ENCODE data around the gene ARHGEF28. TPM values are rescaled to one million over a fixed set of nuclear protein-coding genes. Genes with fewer than 3 reads are reported as not detected.

ARHGEF28 gene
- polyA plus RNA-seq, 1 donor from 2014 or later, result not detected

GRCh38 chr5:73692981-73693380, 67.0 kb downstream of the ARHGEF28 start:
- Histone ChIP-seq H3K36me3 (ENCODE audit: insufficient read depth, low read length) (no peaks in the 10 kb centered on the region), H3K4me2 (ENCODE audit: low read length) (no peak overlapping the region), H2AFZ (ENCODE audit: low read depth, low read length) (no peak overlapping the region), H3F3A (ENCODE audit: insufficient read depth, low read length, poor library complexity, severe bottlenecking) (no peaks in the 10 kb centered on the region), H4K20me1 (ENCODE audit: insufficient read depth) (no peaks in the 10 kb centered on the region), H3K9ac (ENCODE audit: low read length) (no peak overlapping the region), H3K9me3 (ENCODE audit: low read length) (no peaks in the 10 kb centered on the region), H3K9me2 (ENCODE audit: insufficient read depth, low read length) (no peaks in the 10 kb centered on the region), H3K27ac (ENCODE audit: low read length) (no peak overlapping the region), H3K4me3 (ENCODE audit: low read length) (no peak overlapping the region), H3K27me3 (ENCODE audit: insufficient read depth, low read depth, low read length) (no peaks in the 10 kb centered on the region), H3K79me2 (replicated peaks; ENCODE audit: insufficient read depth, low read length) (no peaks in the 10 kb centered on the region)
- no peak for TF ChIP-seq POLR2AphosphoS5 (IDR thresholded peaks at IDR 0.05)

- Histone ChIP-seq H3K4me2 (ENCODE audit: low read length) (no peak overlapping the region), H3K27me3 (ENCODE audit: insufficient read depth, low read depth, low read length) (no peaks in the 10 kb centered on the region), H3K4me3 (ENCODE audit: low read length) (no peak overlapping the region), H3K9ac (ENCODE audit: low read length) (no peak overlapping the region), H3K27ac (ENCODE audit: low read length) (no peak overlapping the region), H3K9me3 (ENCODE audit: low read length) (no peaks in the 10 kb centered on the region), H4K20me1 (ENCODE audit: insufficient read depth) (no peaks in the 10 kb centered on the region), H3F3A (ENCODE audit: insufficient read depth, low read length, poor library complexity, severe bottlenecking) (no peaks in the 10 kb centered on the region), H2AFZ (ENCODE audit: low read depth, low read length) (no peak overlapping the region), H3K79me2 (replicated peaks; ENCODE audit: insufficient read depth, low read length) (no peaks in the 10 kb centered on the region), H3K36me3 (ENCODE audit: insufficient read depth, low read length) (no peaks in the 10 kb centered on the region), H3K9me2 (ENCODE audit: insufficient read depth, low read length) (no peaks in the 10 kb centered on the region)
- TF ChIP-seq MXI1 (conservative IDR thresholded peaks at IDR 0.05; ENCODE audit: poor library complexity, severe bottlenecking) (no peak), EZH2 (IDR thresholded peaks at IDR 0.05; ENCODE audit: borderline replicate concordance, insufficient read depth, low read length, poor library complexity, severe bottlenecking) (no peak), SMC3 (conservative IDR thresholded peaks at IDR 0.05; ENCODE audit: poor library complexity) (peak; percentile 20), CTCF (IDR thresholded peaks at IDR 0.05; ENCODE audit: poor library complexity, severe bottlenecking) (peak; percentile 40), TAF1 (IDR thresholded peaks at IDR 0.05; ENCODE audit: low read depth) (no peak)
Observed at GRCh38 chr5:73693573-73694061, 67.6 kb downstream of the ARHGEF28 start.

GRCh38 chr5:73694089-73694488, 68.1 kb downstream of the ARHGEF28 start:
- Histone ChIP-seq H3K79me2 (replicated peaks; ENCODE audit: insufficient read depth, low read length) (no peaks in the 10 kb centered on the region), H3K36me3 (ENCODE audit: insufficient read depth, low read length) (no peaks in the 10 kb centered on the region), H3F3A (ENCODE audit: insufficient read depth, low read length, poor library complexity, severe bottlenecking) (no peaks in the 10 kb centered on the region), H3K9me3 (ENCODE audit: low read length) (no peaks in the 10 kb centered on the region), H4K20me1 (ENCODE audit: insufficient read depth) (no peaks in the 10 kb centered on the region), H2AFZ (ENCODE audit: low read depth, low read length) (no peak overlapping the region), H3K4me2 (ENCODE audit: low read length) (no peak overlapping the region), H3K27ac (ENCODE audit: low read length) (no peak overlapping the region), H3K4me3 (ENCODE audit: low read length) (no peak overlapping the region), H3K9ac (ENCODE audit: low read length) (no peak overlapping the region), H3K27me3 (ENCODE audit: insufficient read depth, low read depth, low read length) (no peaks in the 10 kb centered on the region), H3K9me2 (ENCODE audit: insufficient read depth, low read length) (no peaks in the 10 kb centered on the region)
- TF ChIP-seq MXI1 (conservative IDR thresholded peaks at IDR 0.05; ENCODE audit: poor library complexity, severe bottlenecking), result no peak
- TF ChIP-seq SMC3 (conservative IDR thresholded peaks at IDR 0.05; ENCODE audit: poor library complexity), result no peak
- TF ChIP-seq CTCF (IDR thresholded peaks at IDR 0.05; ENCODE audit: poor library complexity, severe bottlenecking), result no peak
- TF ChIP-seq REST (IDR thresholded peaks at IDR 0.05; ENCODE audit: borderline replicate concordance), result no peak
- TF ChIP-seq POLR2AphosphoS5 (IDR thresholded peaks at IDR 0.05), result no peak
- no peak for TF ChIP-seq TAF1 (IDR thresholded peaks at IDR 0.05; ENCODE audit: low read depth)

Measured in neural cell (in vitro differentiated cells).